SK-N-SH (cell line): ENCODE data around the gene RCCD1.

ENCODE experiments used
- NRF1 ChIP-seq: IDR thresholded peaks from 2 replicates; pipeline ENCODE4 v1.6.1; 2012; ENCODE audit warnings: low read depth, mild to moderate bottlenecking, low read length
- TF ChIP-seq, protein P1 (sequence below): IDR thresholded peaks from 2 replicates; pipeline ENCODE4 v1.6.1; 2012; ENCODE audit warnings: mild to moderate bottlenecking, low read depth, low read length, moderate library complexity

DNA sequence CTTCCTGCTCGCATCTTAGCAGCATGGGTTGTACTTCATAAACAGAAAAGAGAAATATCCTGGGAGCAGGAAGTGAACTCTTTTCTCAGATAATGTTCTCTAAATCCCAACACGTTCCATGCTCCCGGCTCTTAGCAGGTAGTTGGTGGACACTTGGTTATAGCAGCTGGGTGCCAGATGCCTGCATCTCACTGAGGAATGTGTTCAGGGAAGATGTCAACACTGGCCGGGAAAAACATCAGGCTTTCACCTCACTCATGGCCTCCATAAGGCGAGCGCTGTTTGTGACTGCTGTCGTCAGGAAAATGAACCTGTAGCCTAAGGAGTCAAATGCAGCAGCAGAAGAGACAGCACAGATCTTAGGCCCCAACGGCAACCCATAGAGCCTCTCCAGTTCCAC lies 44.1 kb downstream of the RCCD1 start:
- TF ChIP-seq NRF1, result no peak
- TF ChIP-seq, protein P1, sequence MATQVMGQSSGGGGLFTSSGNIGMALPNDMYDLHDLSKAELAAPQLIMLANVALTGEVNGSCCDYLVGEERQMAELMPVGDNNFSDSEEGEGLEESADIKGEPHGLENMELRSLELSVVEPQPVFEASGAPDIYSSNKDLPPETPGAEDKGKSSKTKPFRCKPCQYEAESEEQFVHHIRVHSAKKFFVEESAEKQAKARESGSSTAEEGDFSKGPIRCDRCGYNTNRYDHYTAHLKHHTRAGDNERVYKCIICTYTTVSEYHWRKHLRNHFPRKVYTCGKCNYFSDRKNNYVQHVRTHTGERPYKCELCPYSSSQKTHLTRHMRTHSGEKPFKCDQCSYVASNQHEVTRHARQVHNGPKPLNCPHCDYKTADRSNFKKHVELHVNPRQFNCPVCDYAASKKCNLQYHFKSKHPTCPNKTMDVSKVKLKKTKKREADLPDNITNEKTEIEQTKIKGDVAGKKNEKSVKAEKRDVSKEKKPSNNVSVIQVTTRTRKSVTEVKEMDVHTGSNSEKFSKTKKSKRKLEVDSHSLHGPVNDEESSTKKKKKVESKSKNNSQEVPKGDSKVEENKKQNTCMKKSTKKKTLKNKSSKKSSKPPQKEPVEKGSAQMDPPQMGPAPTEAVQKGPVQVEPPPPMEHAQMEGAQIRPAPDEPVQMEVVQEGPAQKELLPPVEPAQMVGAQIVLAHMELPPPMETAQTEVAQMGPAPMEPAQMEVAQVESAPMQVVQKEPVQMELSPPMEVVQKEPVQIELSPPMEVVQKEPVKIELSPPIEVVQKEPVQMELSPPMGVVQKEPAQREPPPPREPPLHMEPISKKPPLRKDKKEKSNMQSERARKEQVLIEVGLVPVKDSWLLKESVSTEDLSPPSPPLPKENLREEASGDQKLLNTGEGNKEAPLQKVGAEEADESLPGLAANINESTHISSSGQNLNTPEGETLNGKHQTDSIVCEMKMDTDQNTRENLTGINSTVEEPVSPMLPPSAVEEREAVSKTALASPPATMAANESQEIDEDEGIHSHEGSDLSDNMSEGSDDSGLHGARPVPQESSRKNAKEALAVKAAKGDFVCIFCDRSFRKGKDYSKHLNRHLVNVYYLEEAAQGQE, result no peak
